Panc1 (cell line): ENCODE data around the gene GSC2. TPM values are rescaled to one million over a fixed set of nuclear protein-coding genes. Genes with fewer than 3 reads are reported as not detected.

Source experiments
- ATAC-seq: fragments of 200-7000 bp; cut with Tn5 transposase; 2 replicates; pipeline ENCODE4 v1.9.1; 2020; ENCODE audit warnings: mild to moderate bottlenecking, moderate library complexity
- BruUV-seq: library from RNA; stranded (reverse); fragments of 400-500 nt; replicated peaks from 2 replicates; lab custom pipeline; 2021; lab: Mats Ljungman, UMichigan
- CTCF ChIA-PET: fragments of 300-600 bp; sonication (Branson Sonifier 250); formaldehyde crosslinking; loops from one replicate; lab custom pipeline; 2022; ENCODE audit warnings: antibody characterized with exemption; lab: Charles Lee
- POLR2A ChIA-PET: fragments of 300-600 bp; sonication (Branson Sonifier 250); formaldehyde crosslinking; loops from one replicate; lab custom pipeline; 2022; ENCODE audit warnings: antibody characterized with exemption; lab: Charles Lee
- DNase-seq: peaks from one replicate; pipeline ENCODE4 v3.0.0-alpha.2; 2010; ENCODE audit warnings: low read depth, low spot score
- H3K27ac ChIP-seq: 2 replicates; pipeline ENCODE4 v1.5.1; 2011; ENCODE audit warnings: mild to moderate bottlenecking, low read length, inconsistent platforms
- H3K27me3 ChIP-seq: fragments of 200-500 bp; sonication (Bioruptor generic); 2 replicates; pipeline ENCODE4 v1.6.0; 2014; ENCODE audit warnings: low read length, inconsistent platforms; ENCODE audit not compliant: control insufficient read depth, insufficient read depth
- H3K36me3 ChIP-seq: fragments of 200-500 bp; sonication (Bioruptor generic); 2 replicates; pipeline ENCODE4 v1.5.1; 2014; ENCODE audit warnings: inconsistent platforms, mild to moderate bottlenecking, low read length, moderate library complexity; ENCODE audit not compliant: control insufficient read depth, insufficient read depth
- H3K4me1 ChIP-seq: 2 replicates; pipeline ENCODE4 v1.5.1; 2011; ENCODE audit warnings: inconsistent platforms, mild to moderate bottlenecking, low read length, moderate library complexity; ENCODE audit not compliant: control insufficient read depth, insufficient read depth
- H3K4me3 ChIP-seq, 2 experiments: 2 replicates each; pipeline ENCODE4 v1.5.1; 2011 to 2012; ENCODE audit warnings: low read depth in 2 of 2, low read length in 2 of 2, mild to moderate bottlenecking in 2 of 2, inconsistent platforms in 1 of 2, moderate library complexity in 1 of 2
- H3K9me3 ChIP-seq: fragments of 200-500 bp; sonication (Bioruptor generic); 2 replicates; pipeline ENCODE4 v1.5.1; 2014; ENCODE audit warnings: low read depth, mild to moderate bottlenecking, inconsistent platforms, low read length, moderate library complexity; ENCODE audit not compliant: control insufficient read depth, insufficient read depth
- POLR2AphosphoS5 ChIP-seq: IDR thresholded peaks from 2 replicates; pipeline ENCODE4 v1.6.1; 2012; ENCODE audit warnings: mild to moderate bottlenecking, low read depth, low read length, moderate library complexity
- SIN3A ChIP-seq: IDR thresholded peaks from 2 replicates; pipeline ENCODE4 v1.6.1; 2012; ENCODE audit warnings: low read depth, mild to moderate bottlenecking, low read length, moderate library complexity, borderline replicate concordance; ENCODE audit not compliant: insufficient read depth
- TCF7L2 ChIP-seq: IDR thresholded peaks from 2 replicates; pipeline ENCODE4 v1.6.1; 2011; ENCODE audit warnings: mild to moderate bottlenecking, low read depth, low read length, inconsistent platforms
- in situ Hi-C: cut with HindIII; loops from 2 replicates; pipeline ENCODE4 v1.10.0; 2016; ENCODE audit warnings: low sequenced_read_pairs, low pct_unique_long_range_greater_than_20kb
- intact Hi-C: fragments of 100-400 bp; cut with micrococcal nuclease; formaldehyde crosslinking; loops from one replicate; pipeline ENCODE4 v1.10.0; 2022; ENCODE audit not compliant: unreplicated experiment
- total RNA-seq: library from RNA; stranded (reverse); gene quantifications from one replicate; pipeline ENCODE4 v1.2.1, GENCODE V29; 2021; ENCODE audit not compliant: unreplicated experiment
- TF ChIP-seq, protein P1 (sequence below), 2 experiments: IDR thresholded peaks; 2 replicates each; pipeline ENCODE4 v1.6.1; 2011 to 2012; ENCODE audit warnings: low read depth in 2 of 2, control low read depth in 1 of 2, low read length in 1 of 2, mild to moderate bottlenecking in 1 of 2, moderate library complexity in 1 of 2; ENCODE audit not compliant: insufficient read depth in 1 of 2
- TF ChIP-seq, protein P2 (sequence below): fragments of 450-650 bp; IDR thresholded peaks from 2 replicates; pipeline ENCODE4 v1.5.1; 2017; ENCODE audit warnings: mild to moderate bottlenecking

The GSC2 gene
- total RNA-seq, 1 experiment from 2014 or later: 0.23 TPM

- ATAC-seq: no peak
- POLR2A ChIA-PET: no interaction called here
These were observed 45.9 kb downstream of the GSC2 start for GRCh38 chr22:19103880-19104821.

DNA sequence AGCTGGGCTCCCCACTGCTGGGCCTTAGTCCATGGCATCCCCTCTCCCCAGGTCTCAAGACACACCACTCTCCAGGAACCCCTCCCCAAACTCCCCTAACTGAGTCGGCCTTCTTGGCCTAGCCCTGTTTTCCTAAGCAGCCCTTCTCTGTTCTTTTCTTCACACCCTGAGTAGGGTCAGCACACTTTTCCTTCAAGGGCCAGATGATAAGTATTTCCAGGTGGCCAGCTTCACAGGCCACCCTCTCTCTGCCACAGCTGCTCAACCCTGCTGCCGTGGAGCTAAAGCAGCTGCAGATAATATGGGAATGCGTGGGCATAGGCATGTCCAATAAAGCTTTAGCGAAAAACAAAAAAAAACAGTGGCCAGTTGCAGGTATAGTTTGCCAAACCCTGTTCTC, 51.9 kb downstream of the GSC2 start:
- CTCF ChIA-PET: interaction anchor here (0.6 kb wide), 1 partner anchor 59 kb away, joined by 3 read pairs; no protein-coding TSS in a partner anchor

More at GRCh38 chr22:19103880-19104821, 45.9 kb downstream of the GSC2 start:
- Histone ChIP-seq H3K27ac (no peak overlapping the region), H3K27me3 (no peaks in the 10 kb centered on the region), H3K4me3 (no peak overlapping the region), H3K36me3 (no peaks in the 10 kb centered on the region), H3K4me1 (no peaks in the 10 kb centered on the region; the same call in 1 of the 2 replicates), H3K9me3 (no peaks in the 10 kb centered on the region)
- no TSS peak for BruUV-seq
- in situ Hi-C loops (no loop called here), intact Hi-C loops (no loop called here)
- CTCF ChIA-PET: no interaction called here
- TF ChIP-seq, protein P1, sequence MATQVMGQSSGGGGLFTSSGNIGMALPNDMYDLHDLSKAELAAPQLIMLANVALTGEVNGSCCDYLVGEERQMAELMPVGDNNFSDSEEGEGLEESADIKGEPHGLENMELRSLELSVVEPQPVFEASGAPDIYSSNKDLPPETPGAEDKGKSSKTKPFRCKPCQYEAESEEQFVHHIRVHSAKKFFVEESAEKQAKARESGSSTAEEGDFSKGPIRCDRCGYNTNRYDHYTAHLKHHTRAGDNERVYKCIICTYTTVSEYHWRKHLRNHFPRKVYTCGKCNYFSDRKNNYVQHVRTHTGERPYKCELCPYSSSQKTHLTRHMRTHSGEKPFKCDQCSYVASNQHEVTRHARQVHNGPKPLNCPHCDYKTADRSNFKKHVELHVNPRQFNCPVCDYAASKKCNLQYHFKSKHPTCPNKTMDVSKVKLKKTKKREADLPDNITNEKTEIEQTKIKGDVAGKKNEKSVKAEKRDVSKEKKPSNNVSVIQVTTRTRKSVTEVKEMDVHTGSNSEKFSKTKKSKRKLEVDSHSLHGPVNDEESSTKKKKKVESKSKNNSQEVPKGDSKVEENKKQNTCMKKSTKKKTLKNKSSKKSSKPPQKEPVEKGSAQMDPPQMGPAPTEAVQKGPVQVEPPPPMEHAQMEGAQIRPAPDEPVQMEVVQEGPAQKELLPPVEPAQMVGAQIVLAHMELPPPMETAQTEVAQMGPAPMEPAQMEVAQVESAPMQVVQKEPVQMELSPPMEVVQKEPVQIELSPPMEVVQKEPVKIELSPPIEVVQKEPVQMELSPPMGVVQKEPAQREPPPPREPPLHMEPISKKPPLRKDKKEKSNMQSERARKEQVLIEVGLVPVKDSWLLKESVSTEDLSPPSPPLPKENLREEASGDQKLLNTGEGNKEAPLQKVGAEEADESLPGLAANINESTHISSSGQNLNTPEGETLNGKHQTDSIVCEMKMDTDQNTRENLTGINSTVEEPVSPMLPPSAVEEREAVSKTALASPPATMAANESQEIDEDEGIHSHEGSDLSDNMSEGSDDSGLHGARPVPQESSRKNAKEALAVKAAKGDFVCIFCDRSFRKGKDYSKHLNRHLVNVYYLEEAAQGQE (IDR thresholded peaks at IDR 0.05; ENCODE audit: insufficient read depth in 1 of 2, low read depth in 2 of 2, low read length in 1 of 2): no peak
- TF ChIP-seq TCF7L2: no peak
- TF ChIP-seq POLR2AphosphoS5: no peak
- no peak for TF ChIP-seq SIN3A
- TF ChIP-seq, protein P2, sequence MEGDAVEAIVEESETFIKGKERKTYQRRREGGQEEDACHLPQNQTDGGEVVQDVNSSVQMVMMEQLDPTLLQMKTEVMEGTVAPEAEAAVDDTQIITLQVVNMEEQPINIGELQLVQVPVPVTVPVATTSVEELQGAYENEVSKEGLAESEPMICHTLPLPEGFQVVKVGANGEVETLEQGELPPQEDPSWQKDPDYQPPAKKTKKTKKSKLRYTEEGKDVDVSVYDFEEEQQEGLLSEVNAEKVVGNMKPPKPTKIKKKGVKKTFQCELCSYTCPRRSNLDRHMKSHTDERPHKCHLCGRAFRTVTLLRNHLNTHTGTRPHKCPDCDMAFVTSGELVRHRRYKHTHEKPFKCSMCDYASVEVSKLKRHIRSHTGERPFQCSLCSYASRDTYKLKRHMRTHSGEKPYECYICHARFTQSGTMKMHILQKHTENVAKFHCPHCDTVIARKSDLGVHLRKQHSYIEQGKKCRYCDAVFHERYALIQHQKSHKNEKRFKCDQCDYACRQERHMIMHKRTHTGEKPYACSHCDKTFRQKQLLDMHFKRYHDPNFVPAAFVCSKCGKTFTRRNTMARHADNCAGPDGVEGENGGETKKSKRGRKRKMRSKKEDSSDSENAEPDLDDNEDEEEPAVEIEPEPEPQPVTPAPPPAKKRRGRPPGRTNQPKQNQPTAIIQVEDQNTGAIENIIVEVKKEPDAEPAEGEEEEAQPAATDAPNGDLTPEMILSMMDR: no peak
- DNase-seq: no peak

More for the DNA sequence above, 51.9 kb downstream of the GSC2 start:
- no peaks in the 10 kb centered on the region for H3K4me1 ChIP-seq
- no peak overlapping the region for H3K4me3 ChIP-seq
- no peaks in the 10 kb centered on the region for H3K9me3 ChIP-seq
- BruUV-seq: no TSS peak
- TF ChIP-seq, protein P1 (IDR thresholded peaks at IDR 0.05; ENCODE audit: insufficient read depth in 1 of 2, low read depth in 2 of 2, low read length in 1 of 2): no peak
- TF ChIP-seq, protein P2: no peak
- TF ChIP-seq POLR2AphosphoS5: no peak
- TF ChIP-seq SIN3A: no peak
- TF ChIP-seq TCF7L2: no peak
- H3K27me3 ChIP-seq: no peaks in the 10 kb centered on the region
- ATAC-seq: no peak
- intact Hi-C loops: no loop called here
- DNase-seq: no peak
- POLR2A ChIA-PET: no interaction called here
- in situ Hi-C loops: no loop called here
- H3K27ac ChIP-seq: no peak overlapping the region
- H3K36me3 ChIP-seq: no peaks in the 10 kb centered on the region
